SK-N-SH (cell line): ENCODE data around the gene INS. TPM values are rescaled to one million over a fixed set of nuclear protein-coding genes. Genes with fewer than 3 reads are reported as not detected.

ENCODE experiments used
- CTCF ChIA-PET: fragments of 300-600, 350-600 bp; formaldehyde crosslinking; extraction: SDS; loops from one replicate; lab custom pipeline; 2021; lab: Yijun Ruan, JAX
- POLR2A ChIA-PET: fragments of 350-600 bp; sonication (Branson Sonifier 250); formaldehyde crosslinking; extraction: SDS; loops from one replicate; lab custom pipeline; 2020; ENCODE audit warnings: antibody characterized with exemption, inconsistent platforms; lab: Yijun Ruan, JAX
- DNase-seq: peaks from one replicate; pipeline ENCODE4 v3.0.0; 2012
- H2AFZ ChIP-seq: fragments of 200-600 bp; sonication (generic); 2 replicates; pipeline ENCODE4 v1.8.1; 2016; ENCODE audit warnings: antibody characterized with exemption, mild to moderate bottlenecking, low read depth
- H3F3A ChIP-seq: fragments of 200-600 bp; sonication (generic); replicated peaks from 2 replicates; pipeline ENCODE3; 2016; ENCODE audit warnings: antibody characterized with exemption, mild to moderate bottlenecking; ENCODE audit not compliant: insufficient read depth
- H3K27ac ChIP-seq, 2 experiments: fragments of 200-500 bp in 1 of 2; fragments of 200-600 bp in 1 of 2; sonication (Bioruptor generic) in 1 of 2; sonication (generic), shearing (Covaris generic) in 1 of 2; 2 replicates each; pipeline versions ENCODE4 v1.5.1 to v1.6.1; 2014 to 2016; ENCODE audit warnings: low read depth in 2 of 2, inconsistent platforms in 1 of 2, low read length in 1 of 2, mild to moderate bottlenecking in 1 of 2, mixed read lengths in 1 of 2
- H3K27me3 ChIP-seq: fragments of 200-600 bp; sonication (generic), shearing (Covaris generic); 2 replicates; pipeline ENCODE4 v1.6.1; 2016; ENCODE audit warnings: mixed run types; ENCODE audit not compliant: insufficient read depth
- H3K36me3 ChIP-seq, 2 experiments: fragments of 200-500 bp in 1 of 2; fragments of 200-600 bp in 1 of 2; sonication (Bioruptor generic) in 1 of 2; sonication (generic) in 1 of 2; replicated peaks in 1 of 2; 2 replicates each; pipeline versions ENCODE3 to v1.5.1; 2014 to 2016; ENCODE audit warnings: low read length in 1 of 2, mild to moderate bottlenecking in 1 of 2; ENCODE audit not compliant: insufficient read depth in 2 of 2, control insufficient read depth in 1 of 2
- H3K4me1 ChIP-seq, 2 experiments: fragments of 200-500 bp in 1 of 2; fragments of 200-600 bp in 1 of 2; sonication (Bioruptor generic) in 1 of 2; sonication (generic), shearing (Covaris generic) in 1 of 2; 2 replicates each; pipeline versions ENCODE4 v1.5.1 to v1.6.1; 2014 to 2016; ENCODE audit warnings: low read depth in 1 of 2, low read length in 1 of 2, mixed run types in 1 of 2; ENCODE audit not compliant: insufficient read depth in 2 of 2, control insufficient read depth in 1 of 2
- H3K4me2 ChIP-seq: fragments of 200-600 bp; sonication (generic), shearing (Covaris generic); 2 replicates; pipeline ENCODE4 v1.6.1; 2017; ENCODE audit warnings: mixed run types
- H3K4me3 ChIP-seq, 2 experiments: fragments of 200-500 bp in 1 of 2; fragments of 200-600 bp in 1 of 2; sonication (Bioruptor generic) in 1 of 2; sonication (generic), shearing (Covaris generic) in 1 of 2; 2 replicates each; pipeline versions ENCODE4 v1.5.1 to v1.8.1; 2014 to 2016; ENCODE audit warnings: low read depth in 2 of 2, inconsistent platforms in 1 of 2, low read length in 1 of 2, mild to moderate bottlenecking in 1 of 2, mixed read lengths in 1 of 2, moderate library complexity in 1 of 2
- H3K79me2 ChIP-seq: fragments of 200-600 bp; sonication (generic); 2 replicates; pipeline ENCODE4 v1.8.1; 2017; ENCODE audit warnings: mild to moderate bottlenecking; ENCODE audit not compliant: insufficient read depth
- H3K9ac ChIP-seq: fragments of 200-600 bp; sonication (generic); 2 replicates; pipeline ENCODE4 v1.6.1; 2017; ENCODE audit warnings: mixed run types
- H3K9me2 ChIP-seq: fragments of 200-600 bp; sonication (generic); 2 replicates; pipeline ENCODE4 v1.6.1; 2017; ENCODE audit warnings: mixed run types
- H3K9me3 ChIP-seq: fragments of 200-600 bp; sonication (generic); 2 replicates; pipeline ENCODE4 v1.6.1; 2017; ENCODE audit warnings: mixed run types, mild to moderate bottlenecking, moderate library complexity
- H4K20me1 ChIP-seq: fragments of 200-600 bp; sonication (generic); 2 replicates; pipeline ENCODE4 v1.6.1; 2017; ENCODE audit warnings: mild to moderate bottlenecking, mixed run types; ENCODE audit not compliant: insufficient read depth
- EZH2phosphoT487 ChIP-seq: fragments of 200-600 bp; sonication (generic); IDR thresholded peaks from 2 replicates; pipeline ENCODE4 v1.6.1; 2017; ENCODE audit warnings: low read depth, mixed run types, mild to moderate bottlenecking, antibody characterized with exemption, moderate library complexity, borderline replicate concordance
- FOSL2 ChIP-seq: IDR thresholded peaks from 2 replicates; pipeline ENCODE4 v1.4.0; 2012; ENCODE audit warnings: low read depth, mild to moderate bottlenecking, moderate library complexity, borderline replicate concordance
- FOXJ3 ChIP-seq: sonication (generic); formaldehyde crosslinking; IDR thresholded peaks from 2 replicates; pipeline ENCODE4 v1.5.1; 2020; ENCODE audit warnings: mild to moderate bottlenecking, missing genetic modification reagents
- GATA2 ChIP-seq: sonication (generic); formaldehyde crosslinking; IDR thresholded peaks from 2 replicates; pipeline ENCODE4 v1.5.0; 2020; ENCODE audit warnings: mild to moderate bottlenecking, missing genetic modification reagents
- MXI1 ChIP-seq: IDR thresholded peaks from 2 replicates; pipeline ENCODE4 v1.6.1; 2012; ENCODE audit warnings: mild to moderate bottlenecking, low read depth, low read length, improper control_type of control experiment
- RAD21 ChIP-seq: IDR thresholded peaks from 2 replicates; pipeline ENCODE4 v1.6.1; 2012; ENCODE audit warnings: mild to moderate bottlenecking, low read length
- RFX5 ChIP-seq: IDR thresholded peaks from 2 replicates; pipeline ENCODE4 v1.6.1; 2012; ENCODE audit warnings: mild to moderate bottlenecking, improper control_type of control experiment, low read length
- RXRA ChIP-seq: IDR thresholded peaks from 2 replicates; pipeline ENCODE4 v1.4.0; 2012; ENCODE audit warnings: low read depth, mild to moderate bottlenecking, borderline replicate concordance
- SMC3 ChIP-seq: IDR thresholded peaks from 2 replicates; pipeline ENCODE4 v1.6.1; 2012; ENCODE audit warnings: low read depth, low read length, improper control_type of control experiment
- TAF1 ChIP-seq: IDR thresholded peaks from 2 replicates; pipeline ENCODE4 v1.6.1; 2012; ENCODE audit warnings: low read depth, mild to moderate bottlenecking, low read length, moderate library complexity, borderline replicate concordance
- TCF12 ChIP-seq: IDR thresholded peaks from 2 replicates; pipeline ENCODE4 v1.4.0; 2012
- WGBS: methylation state at CpG from one replicate; pipeline ENCODE4 v1.1.6; 2017; ENCODE audit warnings: low lambda C conversion rate; 5-methylcytosine and 5-hydroxymethylcytosine counted together
- polyA plus RNA-seq, 3 experiments: library from polyadenylated mRNA; depleted of rRNA; stranded (reverse); fragments of >200 nt; gene quantifications; 2 replicates each; pipeline ENCODE4 v1.2.3, GENCODE V29; 2012

Gene INS
- polyA plus RNA-seq (2012; rRNA removed) = not detected in 2 replicates
- polyA plus RNA-seq (2012; cell fraction: cytosol; rRNA removed) = not detected in 2 replicates
- polyA plus RNA-seq (2012; cell fraction: nucleus; rRNA removed) = not detected in 2 replicates

GRCh38 chr11:2160736-2161259, at the start of gene INS:
TSS of gene INS (minus strand) at chr11:2161209. CDS start at chr11:2160971, 238 bp downstream.
- ChIA-PET CTCF (interaction anchor here (0.9 to 21.8 kb wide), 7 partner anchors 8 to 508 kb away, joined by 3 to 478 read pairs (median 6); partner anchors contain the start of genes SYT8, TH and TNNI2), POLR2A (interaction anchor here (0.9 kb wide), 1 partner anchor 124 kb away, joined by 3 read pairs; no protein-coding TSS in a partner anchor)
- H3K9me3 ChIP-seq = no peaks in the 10 kb centered on the region
- H3K9ac ChIP-seq = no peak within 1 kb of the TSS
- H3K9me2 ChIP-seq = no peaks in the 10 kb centered on the region
- H3K4me3 ChIP-seq = no peak within 1 kb of the TSS
- WGBS = 80% methylated on average over 2 of the region's 13 CpGs
- H3K79me2 ChIP-seq = no peaks in the 10 kb centered on the region
- no peak within 1 kb of the TSS for H3K27ac ChIP-seq
- no peaks in the 10 kb centered on the region for H3F3A ChIP-seq
- peaks cover 0 to 23% of the 10 kb centered on the region in 2 experiments; a peak in 1 of 4 replicates for H3K4me1 ChIP-seq
- no peak within 1 kb of the TSS for H3K4me2 ChIP-seq
- TF ChIP-seq RXRA (no peak), TAF1 (no peak), FOXJ3 (no peak), GATA2 (CRISPR knock-in tag) (no peak)
- DNase-seq = no peak
- no peaks in the 10 kb centered on the region for H3K36me3 ChIP-seq
- H2AFZ ChIP-seq = no peak within 1 kb of the TSS
- H3K27me3 ChIP-seq = no peaks in the 10 kb centered on the region
- no peaks in the 10 kb centered on the region for H4K20me1 ChIP-seq

- Histone ChIP-seq H3F3A (no peaks in the 10 kb centered on the region), H3K9me3 (no peaks in the 10 kb centered on the region), H3K9me2 (no peaks in the 10 kb centered on the region), H3K36me3 (no peaks in the 10 kb centered on the region), H3K27ac (no peak overlapping the region), H3K4me3 (no peak overlapping the region), H3K4me1 (peaks cover 0 to 21% of the 10 kb centered on the region in 2 experiments; a peak in 1 of 4 replicates), H3K27me3 (no peaks in the 10 kb centered on the region), H2AFZ (no peak overlapping the region), H3K4me2 (no peak overlapping the region), H4K20me1 (no peaks in the 10 kb centered on the region)
- CTCF ChIA-PET = interaction anchor here (1.4 to 4.4 kb wide), 4 partner anchors 13 to 209 kb away, joined by 5 to 38 read pairs (median 10); no protein-coding TSS in a partner anchor
- WGBS = 20% methylated on average over 3 of the region's 16 CpGs
- POLR2A ChIA-PET = no interaction called here
- no peak for DNase-seq
- TF ChIP-seq SMC3 (no peak), FOSL2 (no peak), MXI1 (no peak), EZH2phosphoT487 (no peak), RAD21 (no peak), TCF12 (no peak), GATA2 (CRISPR knock-in tag) (no peak), RFX5 (no peak)
- TF ChIP-seq, all 33 proteins: peak for 0
- Histone ChIP-seq H3K79me2 (no peaks in the 10 kb centered on the region), H3K9ac (no peak overlapping the region)
These were observed 49.5 kb upstream of the INS start for GRCh38 chr11:2210366-2211112.
